GM18517 (cell line): ENCODE measurements around the gene TMEM182.

ENCODE experiments used
- ATAC-seq: cut with Tn5 transposase; IDR thresholded peaks from one replicate; pipeline ENCODE4 v1.9.1; 2021; ENCODE audit warnings: mild to moderate bottlenecking, moderate library complexity; ENCODE audit not compliant: unreplicated experiment

The TMEM182 gene

DNA sequence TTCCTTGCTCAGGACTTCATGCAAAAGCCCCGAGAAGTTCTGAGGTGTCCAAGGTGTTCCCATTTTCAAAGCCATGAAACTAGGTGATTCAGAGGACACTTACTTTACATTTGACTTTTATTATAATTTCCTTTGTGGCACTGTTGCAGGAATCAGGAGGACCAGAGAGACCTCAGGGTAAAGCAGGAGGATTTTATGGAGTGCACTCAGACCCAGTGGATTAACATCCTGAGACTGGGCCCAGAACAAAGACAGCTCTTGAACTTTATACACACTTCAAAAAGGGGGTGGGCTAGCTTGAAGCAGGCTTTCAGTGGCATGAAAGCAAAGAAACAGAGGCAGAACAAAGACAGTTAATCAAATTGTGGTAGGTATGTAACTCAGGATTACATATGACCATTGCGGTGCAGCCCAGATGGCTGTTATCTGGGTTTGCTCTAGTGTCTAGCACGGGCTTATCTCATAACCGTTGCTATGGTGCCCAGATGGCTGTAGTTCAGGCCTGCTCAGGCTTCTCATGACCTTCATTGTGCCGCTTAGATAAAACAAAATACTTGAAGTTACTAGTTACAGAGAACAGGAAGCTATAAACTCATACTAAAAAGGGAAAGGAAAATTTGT, 39.4 kb downstream of the TMEM182 start:
- ATAC-seq: no peak

DNA sequence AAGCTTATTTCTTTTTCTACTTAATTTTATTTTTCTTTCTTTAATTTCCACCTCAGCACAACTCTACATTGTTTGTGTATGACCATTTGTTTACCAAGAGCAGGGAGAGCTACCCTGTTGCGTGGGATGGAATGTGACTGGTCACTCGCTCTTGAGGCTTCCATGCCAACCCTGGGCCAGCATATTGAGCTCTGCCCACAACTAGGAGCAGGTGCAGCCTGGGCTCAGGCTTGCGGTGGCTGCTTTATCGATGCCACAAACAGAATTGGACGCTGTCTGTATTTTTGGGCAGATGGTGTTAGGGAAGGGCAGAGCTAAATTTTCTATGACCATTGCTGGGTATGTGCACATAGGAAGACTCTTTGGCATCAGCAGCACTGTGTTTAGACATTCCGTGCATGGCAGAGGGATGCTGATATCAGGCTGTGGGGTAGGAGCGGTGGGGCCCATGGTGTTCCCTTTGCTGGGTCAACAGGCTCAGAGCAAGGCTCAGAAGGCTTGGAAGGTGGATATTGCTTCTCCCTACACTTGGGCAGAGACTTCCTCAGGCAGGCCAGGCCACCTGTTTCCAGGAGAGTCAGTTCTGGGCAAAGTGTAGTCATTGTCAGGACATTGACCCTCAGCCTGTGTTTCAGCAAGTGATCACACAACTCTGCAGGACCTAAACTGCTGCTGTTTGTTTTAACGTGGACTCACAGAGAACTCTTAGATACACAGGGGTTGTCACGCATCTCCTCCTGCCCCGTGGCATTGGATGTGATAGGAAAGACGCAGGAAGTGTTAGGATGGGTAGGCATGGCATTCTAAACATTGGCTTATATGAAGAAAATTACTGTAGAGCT, 40.2 kb downstream of the TMEM182 start:
- no peak for ATAC-seq

DNA sequence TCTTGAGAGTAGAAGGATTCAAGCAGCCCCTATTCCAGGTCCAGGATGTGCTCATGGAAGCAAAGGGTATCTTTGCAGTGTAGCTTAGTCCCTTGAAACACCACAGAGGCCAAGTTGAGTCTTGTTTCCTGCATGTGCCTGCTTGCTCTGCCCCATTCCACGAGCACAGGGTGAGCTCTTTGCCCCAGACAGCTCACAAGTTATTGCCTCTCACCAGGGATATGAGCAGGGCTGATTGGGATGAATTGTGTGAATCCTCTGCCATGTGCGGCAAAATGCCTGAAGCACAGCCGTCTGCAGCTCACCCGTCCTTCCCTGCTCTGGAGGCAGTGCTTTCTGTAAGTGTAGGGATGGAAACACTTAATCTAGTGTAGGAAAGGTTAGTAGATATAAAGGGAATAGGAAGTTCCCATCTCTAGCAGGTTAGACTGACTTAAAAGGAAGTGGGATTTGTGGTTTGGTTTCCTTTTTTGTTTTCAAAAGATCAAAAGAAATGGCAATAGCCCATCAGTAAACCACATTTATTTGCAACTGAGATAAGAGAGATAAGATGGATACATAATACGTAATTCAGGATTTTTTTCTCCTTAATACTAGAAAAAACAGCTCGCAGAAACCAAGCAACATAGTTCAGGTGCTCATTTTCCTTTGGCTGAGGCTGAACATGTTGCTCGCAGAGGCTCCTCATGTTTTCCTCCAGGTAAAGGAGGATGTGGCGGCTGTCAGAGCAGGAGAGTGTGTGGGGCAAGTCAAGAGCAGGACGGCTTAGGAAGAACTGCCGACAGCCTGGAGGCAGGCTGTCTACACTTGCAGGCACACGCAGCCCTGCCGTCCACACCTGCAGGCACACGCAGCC, 41.4 kb downstream of the TMEM182 start:
- ATAC-seq: no peak

DNA sequence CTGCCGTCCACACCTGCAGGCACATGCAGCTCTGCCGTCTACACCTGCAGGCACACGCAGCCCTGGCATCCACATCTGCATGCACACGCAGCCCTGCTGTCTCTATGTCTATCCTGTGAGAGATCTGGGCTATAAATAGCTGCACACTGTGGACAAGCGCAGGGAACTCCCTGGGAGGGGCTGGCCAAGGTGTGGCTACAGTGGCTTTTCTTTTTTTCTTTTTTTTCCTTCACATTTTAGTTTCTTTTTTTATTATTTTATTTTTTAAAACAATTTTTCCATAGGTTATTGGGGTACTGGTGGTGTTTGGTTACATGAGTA, 42.0 kb downstream of the TMEM182 start:
- ATAC-seq: no peak

DNA sequence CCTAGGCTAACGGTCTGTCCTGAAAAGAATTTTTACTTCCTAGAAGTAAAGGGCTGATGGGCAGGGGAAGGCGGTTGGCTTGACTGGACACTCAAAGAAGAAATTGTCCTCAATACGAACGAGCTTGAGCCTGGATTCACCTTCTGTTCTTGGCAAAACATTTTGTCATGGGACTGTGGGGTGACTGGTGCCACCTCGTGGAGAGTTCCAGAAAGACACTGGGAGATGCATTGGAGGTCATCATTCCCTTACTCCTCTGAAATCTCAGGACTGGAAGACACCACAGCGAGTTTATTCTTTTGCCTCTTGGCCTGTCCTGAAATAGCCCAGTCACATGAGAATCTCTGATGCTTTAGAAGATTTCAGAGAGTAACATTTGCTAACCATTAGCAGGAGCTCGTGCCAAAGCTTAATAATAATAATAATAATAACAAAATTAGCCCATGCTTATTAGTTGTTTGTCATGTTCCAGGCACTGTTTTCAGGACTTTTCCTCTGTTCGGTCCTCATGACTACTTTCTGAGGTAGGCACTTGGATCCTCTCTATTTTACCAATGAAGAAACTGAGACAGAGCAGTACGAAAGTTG, 44.5 kb downstream of the TMEM182 start:
- no peak for ATAC-seq

DNA sequence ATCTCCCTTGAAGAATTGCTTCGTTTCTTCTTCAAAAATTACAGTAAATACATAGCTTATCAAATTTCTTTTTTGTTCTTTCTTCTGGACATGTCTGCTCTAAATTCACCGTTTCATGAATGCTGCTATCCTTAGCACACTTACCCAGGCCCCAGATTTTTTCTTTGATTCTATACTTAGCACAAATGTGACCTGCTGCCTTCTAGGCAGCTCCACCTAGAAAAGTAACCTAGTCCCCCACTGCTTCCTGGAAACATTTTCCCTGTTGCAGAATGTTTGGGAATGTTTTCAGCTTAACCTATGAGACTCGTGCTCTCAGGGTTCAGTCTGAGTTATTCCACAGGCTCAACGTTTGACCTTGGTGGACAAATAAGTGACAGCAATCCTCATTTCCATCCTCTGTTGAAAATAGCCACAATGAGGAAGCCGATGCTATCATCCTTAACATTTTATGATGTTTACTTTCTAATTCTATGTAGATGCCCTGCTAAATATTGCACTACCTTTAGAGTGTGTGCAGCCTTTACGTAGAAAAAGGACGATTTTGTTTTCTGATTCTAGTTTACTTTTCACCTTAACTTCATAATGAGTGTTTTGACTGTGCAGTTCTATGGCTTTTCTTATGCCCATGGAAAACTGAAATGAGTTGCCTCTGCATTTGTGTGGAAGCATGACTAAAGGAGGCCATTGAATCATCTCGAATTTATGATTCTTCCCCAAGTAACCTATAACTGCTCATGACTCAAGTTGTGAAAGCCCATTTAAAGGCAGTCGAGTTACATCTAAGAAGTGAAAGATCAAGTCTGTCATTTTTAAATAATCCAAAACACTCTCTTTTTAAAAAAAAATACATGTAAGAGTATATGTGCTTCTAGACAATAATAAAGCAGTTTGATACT, 47.7 kb downstream of the TMEM182 start:
- no peak for ATAC-seq

DNA sequence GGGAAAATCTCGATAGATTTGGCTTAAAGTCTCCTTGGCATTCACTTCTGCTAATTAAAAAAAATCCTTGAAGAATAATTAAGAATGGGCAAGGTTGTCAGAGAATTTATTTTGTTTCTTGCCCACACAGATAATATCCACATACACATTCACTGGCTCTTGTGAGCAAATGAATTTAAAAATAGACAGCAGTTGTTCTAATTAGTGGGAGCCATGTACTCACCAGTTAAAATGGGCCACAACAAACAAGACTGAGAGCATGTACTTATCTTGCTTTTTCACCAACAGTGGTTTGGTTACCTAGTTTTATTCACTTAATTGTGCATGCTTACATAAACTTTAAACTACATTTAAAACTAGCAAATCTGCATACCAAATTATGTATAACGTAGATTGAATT, 53.5 kb downstream of the TMEM182 start:
- no peak for ATAC-seq

DNA sequence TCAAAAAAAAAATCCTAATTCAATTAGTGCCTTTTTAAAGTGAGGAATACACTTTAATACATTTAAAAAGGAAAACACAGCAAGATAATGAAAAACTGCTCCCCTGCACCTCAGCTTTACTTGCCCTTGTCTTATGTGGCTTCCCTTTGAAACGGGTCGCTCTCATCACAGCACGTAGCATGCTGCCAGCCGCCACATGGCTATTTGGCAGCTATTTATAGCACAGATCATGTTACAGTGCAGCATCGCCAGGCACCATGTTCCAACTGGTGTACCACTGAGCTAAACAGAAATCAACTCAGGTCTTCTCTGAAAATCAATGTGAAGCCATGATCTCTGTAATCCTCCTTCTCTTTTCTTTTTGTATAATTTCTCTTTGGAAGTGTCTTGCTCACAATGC, 65.1 kb downstream of the TMEM182 start:
- no peak for ATAC-seq

DNA sequence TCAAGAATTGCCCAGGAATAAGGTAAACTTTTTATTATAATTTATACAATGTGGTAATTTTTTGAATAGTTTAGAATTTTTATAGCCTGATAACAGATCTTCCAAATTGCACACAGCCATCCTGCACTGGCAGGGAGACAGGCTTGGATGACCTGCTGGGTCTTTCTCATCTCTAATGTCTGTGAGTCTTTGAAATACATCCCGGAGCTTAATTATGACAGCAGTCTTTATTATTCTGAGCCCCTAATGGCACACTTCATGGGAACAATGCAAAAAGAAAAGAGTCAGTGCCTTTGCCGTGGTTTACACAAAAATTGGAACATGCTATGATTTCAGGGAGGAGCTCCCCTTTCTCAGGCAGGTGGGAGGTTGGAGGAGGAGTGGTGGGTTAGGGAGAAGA, 71.0 kb downstream of the TMEM182 start:
- ATAC-seq: no peak

DNA sequence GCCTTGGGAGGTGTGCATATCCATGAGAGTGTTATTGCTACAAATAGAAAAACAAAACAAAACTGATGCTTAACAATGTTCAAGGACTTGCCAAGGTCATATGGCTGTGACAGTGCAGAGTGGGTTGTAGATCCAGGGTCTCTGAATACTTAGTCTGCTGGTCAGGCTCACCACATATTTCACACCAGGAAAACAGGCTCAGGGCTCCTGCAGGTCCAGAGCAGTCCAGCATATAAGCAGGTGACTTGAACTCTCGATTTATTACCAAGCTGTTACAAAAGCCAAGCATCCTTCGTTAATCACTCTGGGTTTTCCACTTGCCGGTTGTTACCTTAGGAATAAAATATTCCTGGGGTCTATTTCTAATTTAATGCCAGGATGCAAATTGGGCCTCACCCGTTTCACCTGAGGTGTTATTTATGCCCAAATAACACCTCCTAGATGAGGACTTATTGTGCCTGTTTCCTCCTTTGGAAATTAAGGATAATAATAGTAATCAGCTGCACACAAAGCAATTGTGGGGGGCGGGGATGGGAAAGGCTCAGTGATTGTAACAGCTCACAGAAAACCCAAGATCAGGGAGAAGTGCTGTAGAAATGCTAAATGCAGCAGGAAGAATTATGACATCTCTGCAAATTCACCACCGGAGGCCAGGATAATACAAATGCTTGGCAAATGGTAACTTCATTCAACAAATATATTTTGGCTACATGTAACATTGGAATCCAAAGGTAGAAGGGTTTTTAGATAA, 72.9 kb downstream of the TMEM182 start:
- ATAC-seq: no peak

DNA sequence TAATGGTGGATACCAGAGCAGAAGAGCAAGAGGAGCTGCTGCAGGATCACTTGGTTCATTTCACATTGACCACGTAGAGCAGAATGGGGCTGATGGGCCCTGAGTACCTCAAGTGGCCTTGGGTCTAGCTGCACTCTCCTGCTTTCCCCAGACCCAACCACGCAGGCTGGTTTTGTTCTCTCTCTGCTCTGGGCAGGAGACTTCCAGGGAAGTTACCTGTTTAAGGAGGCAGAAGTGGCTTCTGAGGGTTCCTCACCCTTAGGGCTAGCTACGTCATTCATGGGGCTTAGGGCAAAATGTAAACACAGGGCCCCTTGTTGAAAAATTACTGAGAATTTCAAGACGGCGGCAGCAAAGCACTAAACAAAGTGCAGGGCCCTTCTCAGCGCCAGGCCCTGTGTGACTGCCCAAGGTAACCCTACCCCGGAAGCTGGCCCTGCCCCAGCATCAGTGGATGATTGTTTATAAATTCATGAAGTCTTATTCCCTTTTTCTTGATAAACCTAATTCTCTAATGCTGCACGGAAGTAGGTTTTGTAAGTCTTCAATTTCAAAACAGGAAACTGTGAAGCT, 75.9 kb downstream of the TMEM182 start:
- ATAC-seq: no peak

DNA sequence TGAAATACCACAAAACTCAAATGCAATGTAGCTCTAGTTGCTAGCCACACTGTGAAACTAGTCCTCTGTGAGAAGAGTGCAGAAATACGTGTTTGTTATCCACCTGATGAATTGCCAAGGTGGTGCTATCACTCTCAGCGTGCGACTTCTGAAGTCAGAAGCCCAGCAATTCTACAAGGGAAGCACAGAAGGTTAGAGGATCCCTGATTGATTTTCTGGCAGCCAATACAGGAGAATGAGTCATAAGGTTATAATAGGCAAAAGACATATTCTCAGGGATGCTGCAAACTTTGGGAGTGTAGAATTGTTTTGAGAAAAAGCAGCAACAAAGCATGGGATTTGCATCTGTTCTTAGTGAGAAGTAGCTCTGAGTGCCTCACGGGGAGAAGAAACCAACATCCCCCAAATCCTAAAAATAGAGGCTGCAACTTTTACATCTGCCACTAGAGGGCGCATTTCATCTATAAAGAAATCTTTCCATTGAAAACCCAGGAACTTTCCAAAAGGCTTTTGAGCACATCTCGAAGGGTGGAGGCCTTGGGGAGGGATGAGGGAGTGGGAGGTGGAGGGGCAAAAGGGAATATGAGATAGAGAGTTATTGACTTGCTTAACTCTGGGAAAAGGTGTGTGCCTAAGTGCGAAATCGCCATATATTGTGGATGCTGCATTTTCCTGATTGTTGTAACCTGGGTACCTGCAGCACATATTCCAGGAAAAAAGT, 78.0 kb downstream of the TMEM182 start:
- no peak for ATAC-seq

DNA sequence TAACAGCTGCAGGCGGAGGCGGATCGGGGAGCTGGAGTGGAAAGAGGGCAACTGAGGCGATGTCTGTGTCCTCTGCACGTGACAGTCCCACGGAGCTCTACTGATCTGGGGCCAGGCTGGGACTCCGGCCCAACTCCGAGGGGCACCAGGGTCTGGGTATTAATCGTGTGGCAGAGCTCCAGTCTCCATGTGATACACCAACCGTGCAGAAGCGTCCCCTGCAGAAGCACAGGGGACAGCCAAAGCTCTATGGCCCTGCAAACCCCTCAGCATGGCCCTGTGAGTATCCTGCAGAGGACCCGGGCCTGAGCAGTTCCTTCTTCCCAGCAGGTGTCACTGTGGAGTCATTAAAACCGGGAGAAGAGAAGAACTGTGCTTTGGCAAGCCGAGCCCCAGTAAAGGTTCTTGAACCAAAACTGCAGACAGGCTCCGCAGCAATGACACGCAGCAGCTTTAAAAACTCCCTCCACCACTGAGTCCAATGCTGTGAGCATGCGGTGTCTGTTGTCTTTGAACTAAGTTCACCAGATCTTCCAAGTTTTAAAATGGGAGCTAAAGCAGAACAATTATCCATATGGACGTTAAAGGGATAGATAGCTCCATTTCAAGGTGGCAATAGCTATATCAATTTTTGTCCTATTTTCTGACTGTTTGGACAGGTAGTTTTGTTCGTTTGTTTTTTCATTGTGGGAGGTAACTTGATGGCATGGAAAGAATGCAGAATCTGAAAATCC, 79.4 kb downstream of the TMEM182 start:
- no peak for ATAC-seq

DNA sequence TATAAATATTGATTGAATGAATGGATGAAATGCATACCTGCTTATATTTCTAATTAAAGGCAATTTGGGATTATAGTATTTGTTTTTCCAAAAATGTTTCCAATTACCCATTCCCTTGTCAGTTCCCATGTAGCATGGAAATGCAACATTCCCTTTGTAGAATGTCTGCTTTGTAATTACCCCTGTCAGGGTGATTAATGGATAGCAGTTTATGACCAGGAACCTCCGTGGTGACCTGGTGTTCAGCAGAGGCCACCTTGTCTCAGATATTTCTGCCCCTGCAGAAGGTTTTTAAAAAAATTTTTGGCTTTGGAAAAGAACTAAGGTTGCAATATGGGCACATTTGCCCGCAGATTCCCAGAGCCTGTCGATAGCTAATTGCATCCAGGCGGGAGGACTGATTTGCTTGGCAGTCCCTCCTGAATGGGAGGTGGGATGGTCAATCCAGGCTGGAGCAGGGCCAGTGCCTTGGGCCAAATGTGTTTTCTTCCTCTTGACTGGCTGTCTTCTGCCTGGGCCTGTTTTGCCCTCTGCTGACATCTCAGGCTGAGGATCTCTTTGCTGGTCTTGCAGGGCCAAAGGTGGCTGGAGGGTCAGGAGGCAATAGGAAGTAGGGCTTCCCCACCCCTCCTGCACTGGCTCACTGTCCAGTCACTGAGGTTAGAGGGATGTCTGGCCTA, 82.1 kb downstream of the TMEM182 start:
- no peak for ATAC-seq

DNA sequence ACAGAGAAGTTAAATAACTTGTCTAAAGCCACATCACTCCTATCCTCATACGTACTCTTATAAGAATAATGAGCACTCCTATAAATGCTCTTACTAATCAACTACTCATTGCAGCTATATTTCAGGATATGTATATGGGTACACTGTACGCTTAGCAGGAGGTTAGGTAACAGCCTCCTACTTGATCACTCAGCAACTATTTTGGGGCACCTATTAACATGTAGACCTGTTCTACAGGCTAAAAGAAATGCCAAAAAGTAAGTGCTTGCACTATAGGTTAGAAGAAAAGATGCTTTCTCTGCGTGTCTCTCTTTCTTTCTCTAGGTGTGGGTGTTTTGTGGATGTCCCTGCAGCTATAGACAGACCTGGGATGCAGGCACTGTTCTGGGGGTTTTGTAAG, 83.1 kb downstream of the TMEM182 start:
- no peak for ATAC-seq

DNA sequence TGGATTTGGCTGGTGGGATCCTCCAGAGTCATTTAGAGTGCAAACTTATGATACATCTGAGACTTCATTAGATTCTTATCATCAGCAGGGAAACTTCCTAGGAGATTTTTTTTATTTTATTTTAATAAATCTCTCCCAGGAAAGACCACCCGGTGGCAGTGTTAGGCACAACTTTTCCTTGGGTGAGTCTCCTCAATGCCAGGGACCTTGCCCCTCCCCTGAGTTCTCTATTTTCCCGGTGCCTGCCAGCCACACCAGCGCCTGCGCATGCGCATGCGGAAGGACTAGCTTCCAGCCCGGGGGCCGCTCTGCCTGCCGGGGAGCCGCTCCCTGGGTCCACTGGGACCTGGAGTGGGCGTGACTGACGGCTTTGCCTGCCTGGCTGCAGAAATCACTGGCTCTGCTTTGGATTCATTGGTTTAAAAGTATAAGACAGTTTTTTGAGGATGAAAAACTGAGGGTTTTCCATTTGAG, 86.6 kb downstream of the TMEM182 start:
- no peak for ATAC-seq

DNA sequence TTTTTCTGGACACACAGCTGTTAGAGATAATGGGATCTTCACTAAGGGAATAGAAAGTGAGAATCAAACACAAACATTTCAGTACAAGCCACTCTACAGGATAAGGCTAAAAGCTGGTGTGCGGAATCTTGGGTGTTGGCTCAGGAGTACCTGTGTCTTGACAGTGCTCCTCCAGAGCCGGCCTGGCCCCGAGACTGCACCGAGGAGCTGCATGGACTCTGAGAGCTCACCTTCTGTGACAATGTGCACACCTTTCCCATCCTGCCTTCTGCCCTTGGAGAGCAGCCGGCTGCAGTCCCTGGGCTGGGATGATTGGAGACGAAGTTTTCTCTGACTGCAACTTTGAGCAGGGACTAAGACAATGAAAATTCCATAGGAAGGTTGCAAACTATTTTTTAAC, 89.1 kb downstream of the TMEM182 start:
- no peak for ATAC-seq
